Measurements from ENCODE around the gene IL26. TPM values are rescaled to one million over a fixed set of nuclear protein-coding genes. Genes with fewer than 3 reads are reported as not detected.

The IL26 gene
- total RNA-seq, 1 donor from 2014 or later: not detected

DNA sequence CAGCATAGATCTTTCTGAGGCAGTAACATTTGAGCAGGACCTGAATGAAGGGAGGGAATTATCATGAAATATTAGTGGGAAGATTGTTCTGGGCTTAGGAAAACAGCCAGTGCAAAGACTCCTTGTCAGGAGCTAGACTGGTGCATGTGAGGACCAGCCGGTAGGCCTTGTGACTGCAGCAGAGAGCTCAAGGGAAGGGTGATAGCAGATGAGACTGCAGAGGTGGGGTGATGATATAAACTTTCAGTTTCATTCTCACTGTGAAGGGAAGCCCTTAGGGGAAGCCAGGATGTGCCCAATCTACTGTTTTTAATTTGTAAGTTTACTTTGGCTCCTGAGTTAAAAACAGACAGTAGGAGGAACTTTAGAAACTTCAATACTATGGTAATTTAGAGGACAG is 15.4 kb upstream of the IL26 start:
- Mint-ChIP-seq H3K4me1 (peaks cover 12% of the 10 kb centered on the region), H3K4me3 (no peak overlapping the region), H3K36me3 (ENCODE audit: low read depth) (no peaks in the 10 kb centered on the region), H3K27me3 (ENCODE audit: low read depth) (no peaks in the 10 kb centered on the region), H3K27ac (ENCODE audit: unreplicated experiment) (no peak overlapping the region), H3K9me3 (peaks cover 2% of the 10 kb centered on the region)
- TF ChIP-seq, protein P1, sequence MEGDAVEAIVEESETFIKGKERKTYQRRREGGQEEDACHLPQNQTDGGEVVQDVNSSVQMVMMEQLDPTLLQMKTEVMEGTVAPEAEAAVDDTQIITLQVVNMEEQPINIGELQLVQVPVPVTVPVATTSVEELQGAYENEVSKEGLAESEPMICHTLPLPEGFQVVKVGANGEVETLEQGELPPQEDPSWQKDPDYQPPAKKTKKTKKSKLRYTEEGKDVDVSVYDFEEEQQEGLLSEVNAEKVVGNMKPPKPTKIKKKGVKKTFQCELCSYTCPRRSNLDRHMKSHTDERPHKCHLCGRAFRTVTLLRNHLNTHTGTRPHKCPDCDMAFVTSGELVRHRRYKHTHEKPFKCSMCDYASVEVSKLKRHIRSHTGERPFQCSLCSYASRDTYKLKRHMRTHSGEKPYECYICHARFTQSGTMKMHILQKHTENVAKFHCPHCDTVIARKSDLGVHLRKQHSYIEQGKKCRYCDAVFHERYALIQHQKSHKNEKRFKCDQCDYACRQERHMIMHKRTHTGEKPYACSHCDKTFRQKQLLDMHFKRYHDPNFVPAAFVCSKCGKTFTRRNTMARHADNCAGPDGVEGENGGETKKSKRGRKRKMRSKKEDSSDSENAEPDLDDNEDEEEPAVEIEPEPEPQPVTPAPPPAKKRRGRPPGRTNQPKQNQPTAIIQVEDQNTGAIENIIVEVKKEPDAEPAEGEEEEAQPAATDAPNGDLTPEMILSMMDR (conservative IDR thresholded peaks at IDR 0.05): no peak
- DNase-seq (ENCODE audit: low read depth, low spot score): no peak

- Mint-ChIP-seq H3K4me3 (no peak overlapping the region), H3K36me3 (ENCODE audit: low read depth) (no peaks in the 10 kb centered on the region), H3K27me3 (ENCODE audit: low read depth) (no peaks in the 10 kb centered on the region), H3K27ac (ENCODE audit: unreplicated experiment) (no peak overlapping the region), H3K4me1 (peaks cover 8% of the 10 kb centered on the region), H3K9me3 (peaks cover 2% of the 10 kb centered on the region)
- DNase-seq (ENCODE audit: low read depth, low spot score): no peak
- TF ChIP-seq, protein P1 (conservative IDR thresholded peaks at IDR 0.05): no peak
Observed at GRCh38 chr12:68240079-68240478, 14.5 kb upstream of the IL26 start.

GRCh38 chr12:68239309-68239982 is 13.8 kb upstream of the IL26 start:
- no peak overlapping the region for H3K27ac Mint-ChIP-seq (ENCODE audit: unreplicated experiment)
- TF ChIP-seq, protein P1 (conservative IDR thresholded peaks at IDR 0.05): no peak
- H3K27me3 Mint-ChIP-seq (ENCODE audit: low read depth): no peaks in the 10 kb centered on the region
- no peaks in the 10 kb centered on the region for H3K36me3 Mint-ChIP-seq (ENCODE audit: low read depth)
- H3K9me3 Mint-ChIP-seq: peaks cover 2% of the 10 kb centered on the region
- no peak overlapping the region for H3K4me3 Mint-ChIP-seq
- H3K4me1 Mint-ChIP-seq: peaks cover 6% of the 10 kb centered on the region
- DNase-seq (ENCODE audit: low read depth, low spot score): no peak

DNA sequence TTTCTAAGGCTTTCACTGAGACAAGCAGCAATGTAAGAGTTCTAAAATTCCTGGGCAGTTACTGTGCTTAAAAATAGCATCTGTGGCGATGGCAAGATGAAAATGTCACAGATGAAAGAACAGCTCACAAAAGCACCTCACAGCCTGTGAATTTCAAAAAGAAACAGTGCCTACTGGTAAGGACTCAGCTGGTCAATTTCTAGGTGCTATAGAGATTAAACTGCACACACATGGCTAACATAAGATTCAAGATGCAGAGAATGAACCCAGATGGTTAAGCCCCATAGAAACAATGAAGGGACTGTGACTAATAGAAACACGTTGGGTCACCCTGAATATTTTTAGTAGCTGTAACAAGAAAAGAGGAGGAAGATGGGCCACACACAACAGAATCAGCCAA is 12.0 kb upstream of the IL26 start:
- no peak overlapping the region for H3K27ac Mint-ChIP-seq (ENCODE audit: unreplicated experiment)
- TF ChIP-seq, protein P1 (conservative IDR thresholded peaks at IDR 0.05): no peak
- no peak overlapping the region for H3K4me3 Mint-ChIP-seq
- no peaks in the 10 kb centered on the region for H3K27me3 Mint-ChIP-seq (ENCODE audit: low read depth)
- H3K36me3 Mint-ChIP-seq (ENCODE audit: low read depth): no peaks in the 10 kb centered on the region
- peaks cover 6% of the 10 kb centered on the region for H3K4me1 Mint-ChIP-seq
- DNase-seq (ENCODE audit: low read depth, low spot score): no peak
- peaks cover 2% of the 10 kb centered on the region for H3K9me3 Mint-ChIP-seq

GRCh38 chr12:68237078-68237477 is 11.5 kb upstream of the IL26 start:
- Mint-ChIP-seq H3K4me1 (peaks cover 6% of the 10 kb centered on the region), H3K9me3 (peaks cover 2% of the 10 kb centered on the region), H3K27ac (ENCODE audit: unreplicated experiment) (no peak overlapping the region), H3K36me3 (ENCODE audit: low read depth) (no peaks in the 10 kb centered on the region), H3K27me3 (ENCODE audit: low read depth) (no peaks in the 10 kb centered on the region), H3K4me3 (no peak overlapping the region)
- no peak for DNase-seq (ENCODE audit: low read depth, low spot score)
- TF ChIP-seq, protein P1 (conservative IDR thresholded peaks at IDR 0.05): no peak
